K562 (cell line): ENCODE data around the gene ONECUT1.

ENCODE experiments used
- EZH2 ChIP-seq: IDR thresholded peaks from 2 replicates; pipeline ENCODE4 v1.6.1; 2012; ENCODE audit warnings: low read depth, mild to moderate bottlenecking, inconsistent platforms, low read length, borderline replicate concordance
- PURB ChIP-seq: sonication (generic); formaldehyde crosslinking; IDR thresholded peaks from 2 replicates; pipeline ENCODE4 v1.9.0; 2021; ENCODE audit warnings: low read depth, mild to moderate bottlenecking, missing genetic modification reagents
- ZNF561 ChIP-seq: fragments of 450-650 bp; formaldehyde crosslinking; conservative IDR thresholded peaks from 2 replicates; pipeline ENCODE4 v1.4.0; 2020; ENCODE audit warnings: mild to moderate bottlenecking, moderate library complexity
- TF ChIP-seq, protein P1 (sequence below), 2 experiments: fragments of 450-650 bp; formaldehyde crosslinking in 1 of 2; IDR thresholded peaks; 2 replicates each; pipeline versions ENCODE4 v1.4.0 to v1.6.1; 2014 to 2020; ENCODE audit warnings: mild to moderate bottlenecking in 2 of 2, borderline replicate concordance in 1 of 2, low read depth in 1 of 2
- TF ChIP-seq, protein P2 (sequence below): sonication (generic); formaldehyde crosslinking; IDR thresholded peaks from 2 replicates; pipeline ENCODE4 v1.8.1; 2023; ENCODE audit warnings: mild to moderate bottlenecking, missing genetic modification reagents
- TF ChIP-seq, protein P3 (sequence below): fragments of 450-650 bp; formaldehyde crosslinking; IDR thresholded peaks from 2 replicates; pipeline ENCODE4 v1.4.0; 2022; ENCODE audit warnings: missing genetic modification characterization

DNA sequence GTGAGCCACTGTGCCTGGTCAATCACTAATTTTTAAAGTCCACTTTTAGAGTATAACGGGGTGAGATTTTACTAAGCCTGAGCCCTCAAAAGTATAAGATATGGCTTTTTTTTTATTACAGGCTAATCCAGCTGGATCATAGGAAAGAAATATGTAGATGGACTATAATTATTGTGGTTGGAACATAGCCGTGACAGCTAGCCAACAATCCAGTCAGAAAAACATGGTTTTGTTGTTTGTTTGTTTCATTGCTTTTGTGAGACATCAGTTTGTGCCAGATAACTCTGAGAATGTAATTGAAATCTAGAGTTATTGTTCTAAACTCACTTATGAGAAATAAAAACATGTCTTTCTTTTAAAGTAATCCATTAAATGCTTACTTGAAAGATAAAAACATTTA lies 73.6 kb downstream of the ONECUT1 start:
- TF ChIP-seq ZNF561 (CRISPR knock-in tag) (no peak), EZH2 (no peak), PURB (CRISPR knock-in tag) (no peak)
- TF ChIP-seq, protein P1, sequence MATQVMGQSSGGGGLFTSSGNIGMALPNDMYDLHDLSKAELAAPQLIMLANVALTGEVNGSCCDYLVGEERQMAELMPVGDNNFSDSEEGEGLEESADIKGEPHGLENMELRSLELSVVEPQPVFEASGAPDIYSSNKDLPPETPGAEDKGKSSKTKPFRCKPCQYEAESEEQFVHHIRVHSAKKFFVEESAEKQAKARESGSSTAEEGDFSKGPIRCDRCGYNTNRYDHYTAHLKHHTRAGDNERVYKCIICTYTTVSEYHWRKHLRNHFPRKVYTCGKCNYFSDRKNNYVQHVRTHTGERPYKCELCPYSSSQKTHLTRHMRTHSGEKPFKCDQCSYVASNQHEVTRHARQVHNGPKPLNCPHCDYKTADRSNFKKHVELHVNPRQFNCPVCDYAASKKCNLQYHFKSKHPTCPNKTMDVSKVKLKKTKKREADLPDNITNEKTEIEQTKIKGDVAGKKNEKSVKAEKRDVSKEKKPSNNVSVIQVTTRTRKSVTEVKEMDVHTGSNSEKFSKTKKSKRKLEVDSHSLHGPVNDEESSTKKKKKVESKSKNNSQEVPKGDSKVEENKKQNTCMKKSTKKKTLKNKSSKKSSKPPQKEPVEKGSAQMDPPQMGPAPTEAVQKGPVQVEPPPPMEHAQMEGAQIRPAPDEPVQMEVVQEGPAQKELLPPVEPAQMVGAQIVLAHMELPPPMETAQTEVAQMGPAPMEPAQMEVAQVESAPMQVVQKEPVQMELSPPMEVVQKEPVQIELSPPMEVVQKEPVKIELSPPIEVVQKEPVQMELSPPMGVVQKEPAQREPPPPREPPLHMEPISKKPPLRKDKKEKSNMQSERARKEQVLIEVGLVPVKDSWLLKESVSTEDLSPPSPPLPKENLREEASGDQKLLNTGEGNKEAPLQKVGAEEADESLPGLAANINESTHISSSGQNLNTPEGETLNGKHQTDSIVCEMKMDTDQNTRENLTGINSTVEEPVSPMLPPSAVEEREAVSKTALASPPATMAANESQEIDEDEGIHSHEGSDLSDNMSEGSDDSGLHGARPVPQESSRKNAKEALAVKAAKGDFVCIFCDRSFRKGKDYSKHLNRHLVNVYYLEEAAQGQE (IDR thresholded peaks at IDR 0.05; ENCODE audit: borderline replicate concordance): no peak
- TF ChIP-seq, protein P1 (CRISPR knock-in tag; IDR thresholded peaks at IDR 0.05; ENCODE audit: low read depth): no peak
- TF ChIP-seq, protein P2, sequence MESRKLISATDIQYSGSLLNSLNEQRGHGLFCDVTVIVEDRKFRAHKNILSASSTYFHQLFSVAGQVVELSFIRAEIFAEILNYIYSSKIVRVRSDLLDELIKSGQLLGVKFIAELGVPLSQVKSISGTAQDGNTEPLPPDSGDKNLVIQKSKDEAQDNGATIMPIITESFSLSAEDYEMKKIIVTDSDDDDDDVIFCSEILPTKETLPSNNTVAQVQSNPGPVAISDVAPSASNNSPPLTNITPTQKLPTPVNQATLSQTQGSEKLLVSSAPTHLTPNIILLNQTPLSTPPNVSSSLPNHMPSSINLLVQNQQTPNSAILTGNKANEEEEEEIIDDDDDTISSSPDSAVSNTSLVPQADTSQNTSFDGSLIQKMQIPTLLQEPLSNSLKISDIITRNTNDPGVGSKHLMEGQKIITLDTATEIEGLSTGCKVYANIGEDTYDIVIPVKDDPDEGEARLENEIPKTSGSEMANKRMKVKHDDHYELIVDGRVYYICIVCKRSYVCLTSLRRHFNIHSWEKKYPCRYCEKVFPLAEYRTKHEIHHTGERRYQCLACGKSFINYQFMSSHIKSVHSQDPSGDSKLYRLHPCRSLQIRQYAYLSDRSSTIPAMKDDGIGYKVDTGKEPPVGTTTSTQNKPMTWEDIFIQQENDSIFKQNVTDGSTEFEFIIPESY (CRISPR knock-in tag): no peak
- TF ChIP-seq, protein P3, sequence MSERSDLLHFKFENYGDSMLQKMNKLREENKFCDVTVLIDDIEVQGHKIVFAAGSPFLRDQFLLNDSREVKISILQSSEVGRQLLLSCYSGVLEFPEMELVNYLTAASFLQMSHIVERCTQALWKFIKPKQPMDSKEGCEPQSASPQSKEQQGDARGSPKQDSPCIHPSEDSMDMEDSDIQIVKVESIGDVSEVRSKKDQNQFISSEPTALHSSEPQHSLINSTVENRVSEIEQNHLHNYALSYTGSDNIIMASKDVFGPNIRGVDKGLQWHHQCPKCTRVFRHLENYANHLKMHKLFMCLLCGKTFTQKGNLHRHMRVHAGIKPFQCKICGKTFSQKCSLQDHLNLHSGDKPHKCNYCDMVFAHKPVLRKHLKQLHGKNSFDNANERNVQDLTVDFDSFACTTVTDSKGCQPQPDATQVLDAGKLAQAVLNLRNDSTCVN (CRISPR knock-in tag): no peak
